Hindlimb muscle (tissue), 1 donor: ENCODE measurements around the gene SMYD1. TPM values are rescaled to one million over a fixed set of nuclear protein-coding genes. Genes with fewer than 3 reads are reported as not detected.

Experiments used
- DNase-seq: peaks from one replicate; pipeline ENCODE4 v3.0.0-alpha.2; 2013
- polyA plus RNA-seq: library from polyadenylated mRNA; unstranded; fragments of 120-200 nt; gene quantifications from one replicate; pipeline ENCODE4 v1.2.1, GENCODE V29; 2013; ENCODE audit not compliant: insufficient read length

The SMYD1 gene
- polyA plus RNA-seq, 1 donor: 326 TPM

- no peak for DNase-seq
Measured at GRCh38 chr2:88090446-88091283, 23.0 kb downstream of the SMYD1 start.

DNA sequence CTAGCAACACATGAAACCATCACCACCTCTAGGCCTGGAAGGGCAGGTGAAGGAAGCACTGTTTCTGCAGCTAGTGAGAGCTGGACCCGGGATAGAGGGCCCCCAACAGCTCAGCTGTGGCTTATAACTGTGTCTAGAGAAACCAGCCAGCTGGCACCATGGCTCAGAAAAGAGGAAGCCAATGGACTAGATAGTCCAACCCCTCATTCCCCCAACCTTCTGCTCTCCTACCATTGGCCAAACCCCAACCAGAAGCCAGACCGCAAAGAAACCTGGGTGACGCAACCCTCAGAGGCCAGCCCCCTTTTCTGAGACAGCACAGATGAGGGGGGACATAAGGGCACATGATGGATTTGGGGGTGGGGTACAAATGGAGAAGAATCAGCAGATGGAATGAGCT, 24.3 kb downstream of the SMYD1 start:
- no peak for DNase-seq

DNA sequence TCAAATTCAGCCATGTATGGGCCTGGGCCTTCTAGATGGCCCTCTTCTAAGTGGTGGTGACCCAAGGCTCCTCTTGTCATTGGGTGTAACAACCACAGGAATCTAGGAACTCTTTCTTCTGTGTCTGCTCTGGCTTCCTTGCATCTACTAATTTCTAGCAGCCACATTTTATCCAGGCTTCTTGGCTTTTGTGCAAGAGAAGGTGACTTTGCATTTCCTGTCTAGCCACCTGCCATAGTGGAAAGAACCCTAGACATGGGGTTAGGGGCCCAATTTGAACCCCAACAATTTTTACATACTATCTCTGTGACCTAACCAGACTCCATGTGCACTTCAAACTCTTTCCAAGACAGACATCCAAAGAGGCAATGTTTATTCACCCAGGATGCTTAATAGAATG, 25.1 kb downstream of the SMYD1 start:
- no peak for DNase-seq

GRCh38 chr2:88095022-88095421, 27.4 kb downstream of the SMYD1 start:
- DNase-seq: no peak

DNA sequence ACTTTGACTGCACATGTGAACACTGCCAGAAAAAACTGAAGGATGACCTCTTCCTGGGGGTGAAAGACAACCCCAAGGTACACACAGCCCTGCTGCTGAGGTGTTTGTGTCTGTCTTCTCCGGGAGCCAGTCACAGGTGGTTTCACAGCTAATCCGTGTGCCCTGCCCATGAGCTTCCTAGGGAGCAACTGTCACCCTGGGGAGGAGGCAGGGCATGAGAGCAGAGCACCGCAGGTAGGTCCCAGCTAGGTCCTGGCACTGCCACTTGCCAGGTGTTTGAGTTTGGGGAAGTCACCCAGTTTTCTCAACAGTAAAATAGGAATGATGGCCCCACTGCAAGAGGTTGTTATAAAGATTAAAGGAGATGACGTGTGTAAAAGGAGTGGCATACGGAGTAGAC, 29.1 kb downstream of the SMYD1 start:
- DNase-seq: no peak

GRCh38 chr2:88097192-88097591, 29.6 kb downstream of the SMYD1 start:
- DNase-seq: no peak

DNA sequence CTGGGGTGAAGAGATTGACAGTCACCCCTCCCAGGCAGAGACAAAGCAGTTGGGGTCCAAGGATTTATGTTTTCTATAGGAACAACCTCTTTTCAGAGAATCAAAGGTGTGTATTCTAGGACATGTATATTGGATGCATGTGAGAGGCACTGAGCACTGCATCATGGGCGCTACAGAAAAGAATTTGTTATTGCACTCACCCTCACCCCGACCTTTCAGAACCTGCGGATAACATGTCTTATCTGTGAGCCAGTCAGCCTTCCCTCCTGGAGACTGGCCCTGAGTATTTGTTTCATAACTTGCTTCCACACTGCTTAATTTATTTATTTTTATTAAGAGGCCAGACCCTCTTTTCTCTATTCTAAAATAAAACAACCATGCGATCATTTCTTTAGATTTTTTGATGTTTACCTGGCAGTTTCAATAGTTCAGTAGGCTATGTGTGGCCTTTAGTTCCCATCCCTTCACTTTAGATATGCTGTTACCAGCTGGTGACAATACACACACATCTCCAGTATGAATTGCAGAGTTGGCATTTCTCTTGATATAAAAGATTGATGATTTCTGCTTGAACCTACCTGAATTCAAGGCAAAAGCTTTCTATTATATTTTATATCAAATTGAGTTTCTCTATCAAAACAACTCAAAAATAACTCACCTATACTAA, 30.4 kb downstream of the SMYD1 start:
- DNase-seq: no peak

- no peak for DNase-seq
Measured at GRCh38 chr2:88098558-88098900, 30.9 kb downstream of the SMYD1 start.

GRCh38 chr2:88099798-88100488, 32.3 kb downstream of the SMYD1 start:
- DNase-seq: no peak

DNA sequence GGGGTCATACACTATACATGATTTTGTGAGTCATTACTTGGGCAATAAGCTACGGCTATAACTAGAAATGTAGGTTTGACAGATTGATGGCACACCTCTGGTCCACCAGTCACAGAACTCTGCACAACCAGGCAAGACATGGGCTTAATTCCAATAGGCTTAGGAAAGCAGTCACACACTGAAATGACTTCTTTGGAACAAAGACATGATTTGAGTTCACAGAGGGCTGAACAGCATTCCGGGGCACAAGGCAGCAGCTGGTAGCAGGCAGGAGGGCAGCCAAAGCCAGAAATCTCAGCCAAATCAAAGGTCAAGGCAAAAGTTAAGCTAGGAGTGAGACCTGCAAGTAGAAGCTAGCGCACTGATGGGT, 32.8 kb downstream of the SMYD1 start:
- peak; percentile 22 for DNase-seq

DNA sequence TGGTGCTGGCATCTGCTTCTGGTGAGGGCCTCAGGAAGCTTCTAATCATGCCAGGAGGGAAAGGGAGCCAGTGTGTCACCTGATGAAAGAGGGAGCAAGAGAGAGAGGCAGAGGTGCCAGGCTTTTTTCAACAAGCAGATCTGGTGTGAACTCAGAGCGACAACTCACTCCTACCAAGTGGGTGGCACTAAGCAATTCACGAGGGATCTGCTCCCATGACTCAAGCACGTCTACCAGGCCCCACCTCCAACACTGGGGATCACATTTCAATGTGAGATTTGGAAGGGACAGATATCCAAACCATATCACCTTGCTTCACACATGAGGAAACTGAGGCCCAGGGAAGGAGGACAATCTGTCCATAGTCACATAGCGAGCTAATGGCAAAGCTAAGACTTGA, 41.2 kb downstream of the SMYD1 start:
- DNase-seq: no peak

- DNase-seq: no peak
Measured at GRCh38 chr2:88110830-88111229, 43.2 kb downstream of the SMYD1 start.

DNA sequence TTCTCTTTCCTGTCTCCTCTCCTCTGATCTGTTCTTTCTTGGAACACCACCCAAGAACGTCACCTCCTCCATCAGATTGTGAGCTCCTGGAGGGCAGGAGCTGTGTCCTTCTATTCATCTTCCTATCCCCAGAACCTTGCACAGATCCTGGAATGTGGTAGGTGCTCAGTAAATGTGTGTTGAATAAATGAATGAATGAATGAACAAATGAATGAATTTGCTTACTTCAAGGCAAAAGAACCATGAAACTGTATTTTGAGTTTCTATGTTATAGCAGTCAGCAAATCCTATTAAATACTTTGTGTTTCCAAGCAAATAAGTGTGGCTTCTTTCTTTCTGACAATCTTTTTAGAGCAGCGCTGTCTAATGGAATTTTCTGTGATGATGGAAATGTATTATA, 45.4 kb downstream of the SMYD1 start:
- no peak for DNase-seq

- peak; percentile 56 for DNase-seq
Measured at GRCh38 chr2:88114889-88115288, 47.3 kb downstream of the SMYD1 start.

DNA sequence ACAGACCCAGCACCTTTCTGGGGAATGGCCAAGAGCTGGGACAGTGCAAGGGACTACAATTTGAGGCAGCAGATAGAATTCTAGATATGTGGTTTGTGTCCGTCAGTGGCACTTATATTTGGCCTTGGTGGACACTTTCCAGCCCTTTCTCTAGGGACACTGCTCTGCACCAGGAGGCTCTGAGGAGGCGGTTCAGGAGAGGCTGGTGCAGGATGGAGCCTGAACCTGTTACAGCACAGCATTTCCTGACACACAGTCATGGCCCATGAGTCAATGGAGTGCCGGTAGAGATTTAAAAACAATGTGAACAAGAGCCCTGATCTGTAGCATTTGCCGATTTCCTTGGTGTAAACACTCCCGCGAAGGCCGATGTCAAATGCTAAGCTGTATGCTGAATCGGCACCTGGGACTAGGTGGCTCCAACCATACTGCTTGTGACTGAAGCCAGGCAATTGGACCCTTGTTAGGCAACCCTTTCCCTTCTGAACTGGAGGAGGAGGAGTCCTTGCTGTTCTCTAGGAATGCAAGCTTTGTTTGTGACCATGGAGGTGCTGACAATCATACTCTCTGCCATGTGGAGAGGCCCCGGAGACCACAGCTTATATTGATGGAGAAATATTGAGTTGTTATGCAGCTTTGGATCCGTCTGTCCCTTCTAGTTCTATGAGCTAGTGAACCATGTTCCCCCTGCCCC, 48.3 kb downstream of the SMYD1 start:
- no peak for DNase-seq

GRCh38 chr2:88116669-88117432, 49.2 kb downstream of the SMYD1 start:
- DNase-seq: no peak

GRCh38 chr2:88117973-88118372, 50.3 kb downstream of the SMYD1 start:
- no peak for DNase-seq

DNA sequence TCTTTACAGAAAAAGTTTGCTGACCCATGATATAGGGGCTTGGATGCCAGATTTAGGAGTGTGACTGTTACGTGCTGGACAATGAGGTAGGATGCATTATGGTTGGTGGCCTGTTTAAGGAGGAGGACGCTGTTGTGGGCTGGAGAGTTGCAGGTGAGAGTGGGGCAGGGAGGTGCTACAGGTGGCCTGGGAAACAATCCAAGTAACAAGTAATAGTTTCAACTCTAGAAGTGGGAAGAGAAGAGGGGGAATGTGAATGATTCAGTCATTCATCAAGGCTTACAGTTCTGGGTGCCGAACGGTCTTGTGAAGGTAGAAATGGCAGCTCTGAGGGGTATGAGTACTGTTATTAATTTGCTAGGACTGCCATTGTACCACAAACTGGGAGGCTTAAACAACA, 54.1 kb downstream of the SMYD1 start:
- no peak for DNase-seq

GRCh38 chr2:88122141-88122884, 54.7 kb downstream of the SMYD1 start:
- DNase-seq: no peak

DNA sequence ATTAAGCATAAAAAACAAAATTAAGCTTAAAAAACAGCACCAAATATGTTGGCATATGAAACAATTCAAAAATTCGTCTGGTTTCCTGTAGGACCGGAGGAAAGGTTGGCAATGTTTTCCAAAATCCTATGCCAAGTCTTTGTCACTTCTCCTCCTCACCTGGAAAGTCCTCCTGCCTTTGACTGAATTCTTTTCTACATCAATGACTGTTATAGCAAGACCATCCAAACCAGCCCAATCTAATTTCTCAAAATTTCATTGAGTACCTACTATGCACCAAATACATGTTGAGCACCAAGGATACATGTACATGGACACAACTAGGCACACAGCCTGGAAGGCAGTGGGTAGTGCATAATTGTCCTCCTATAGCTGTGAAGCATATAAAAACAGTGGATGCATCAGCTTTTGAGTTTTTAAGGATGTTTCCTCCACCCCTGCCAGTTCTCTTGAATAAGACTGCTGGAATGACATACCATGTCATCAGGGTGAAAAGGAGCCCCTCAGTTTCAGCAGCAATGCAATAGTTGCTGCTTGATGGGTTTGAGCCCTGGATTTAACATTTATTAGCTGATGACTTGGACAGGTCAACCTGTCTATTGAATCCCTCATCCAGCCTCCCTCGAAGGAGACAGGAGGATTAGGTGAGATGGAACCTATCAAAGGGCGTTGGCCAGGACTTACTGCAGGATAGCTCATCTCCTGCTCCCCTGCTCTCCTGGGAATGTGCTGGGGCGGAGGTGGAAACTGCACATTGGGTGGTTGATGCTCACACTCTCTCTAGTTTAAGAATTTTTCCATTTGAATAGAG, 55.7 kb downstream of the SMYD1 start:
- no peak for DNase-seq
